Head of caudate nucleus (tissue), 42 donors: ENCODE measurements around the gene EPOP.

Source experiments
- DNase-seq, 42 donors: peaks; one replicate each; pipeline versions ENCODE4 v3.0.0 to v3.0.0-alpha.2; 2020 to 2021; ENCODE audit warnings: mixed read lengths in 7 of 42
- intact Hi-C: fragments of 100-400 bp; cut with DNase I; formaldehyde crosslinking; loops from one replicate; pipeline ENCODE4 v1.15.0; 2022

EPOP gene

GRCh38 chr17:38685491-38685890 is 10.7 kb upstream of the EPOP start:
- intact Hi-C loops = no loop called here
- DNase-seq = peak in 18 of 42 donors; percentile 7 to 60 (median 32)

- no peak for DNase-seq
- intact Hi-C loops = no loop called here
Observed at GRCh38 chr17:38681096-38681495, 6.3 kb upstream of the EPOP start.

DNA sequence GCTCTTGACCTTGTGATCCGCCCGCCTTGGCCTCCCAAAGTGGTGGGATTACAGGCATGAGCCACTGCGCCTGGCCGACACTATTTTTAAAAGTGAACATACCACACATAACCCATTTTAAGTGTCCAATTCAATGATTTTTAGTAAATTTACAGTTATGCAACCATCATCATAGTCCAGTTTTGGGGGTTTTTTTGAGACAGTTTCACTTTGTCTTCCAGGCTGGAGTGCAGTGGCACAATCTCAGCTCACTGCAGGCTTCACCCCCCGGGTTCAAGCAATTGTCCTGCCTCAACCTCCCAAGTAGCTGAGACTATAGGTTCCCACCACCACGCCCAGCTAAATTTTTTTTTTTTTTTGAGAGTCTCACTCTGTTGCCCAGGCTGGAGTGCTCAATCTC is 3.1 kb upstream of the EPOP start:
- intact Hi-C loops = loop anchor here (2.0 kb wide), 1 partner anchor 57 kb away; no protein-coding TSS in a partner anchor
- DNase-seq = no peak

DNA sequence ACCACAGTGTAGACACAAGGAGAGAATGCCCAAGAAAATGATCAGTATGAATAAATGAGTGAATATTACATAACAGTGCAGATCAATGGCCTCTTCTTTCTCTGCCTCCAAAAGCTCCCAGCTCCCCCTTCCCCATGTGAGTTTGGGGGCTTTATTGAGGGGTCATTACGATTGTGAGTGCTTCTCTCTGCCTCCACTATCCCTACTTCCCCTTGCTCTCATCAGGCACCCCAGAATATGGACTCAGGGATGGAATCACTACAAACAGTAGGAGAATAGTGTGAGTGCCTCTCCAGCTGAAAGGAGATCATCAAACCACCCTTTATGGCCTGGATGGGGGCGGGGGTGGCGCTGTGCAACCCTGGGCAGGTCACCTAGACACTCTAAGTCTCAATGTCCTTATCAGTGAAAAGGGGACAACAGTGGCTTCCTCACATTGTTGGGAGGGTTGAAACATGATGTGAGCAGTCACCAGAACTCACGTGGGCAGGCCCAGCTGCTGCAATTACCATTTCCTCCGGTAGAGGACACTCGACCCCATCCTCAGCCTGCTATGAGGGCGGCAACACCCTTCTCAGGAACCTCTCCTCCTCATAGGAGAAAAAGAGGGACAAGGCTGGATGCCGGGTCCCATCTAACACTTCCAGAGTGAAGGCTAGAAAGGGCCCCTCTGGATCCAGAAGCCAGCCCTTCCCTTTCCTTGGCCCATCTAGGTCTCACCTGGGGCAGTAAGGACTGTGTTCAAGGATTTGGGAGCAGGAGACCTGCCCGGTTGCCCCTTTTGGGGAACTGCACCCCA is 2.1 kb upstream of the EPOP start:
- intact Hi-C loops = loop anchor here (2.0 kb wide), 1 partner anchor 58 kb away; no protein-coding TSS in a partner anchor
- DNase-seq = peak; percentile 67 to 93 (median 85)

- intact Hi-C loops = no loop called here
- DNase-seq = peak in 7 of 42 donors; percentile 9 to 49 (median 19)
Observed at GRCh38 chr17:38674014-38674748, 576 bp downstream of the EPOP start.

GRCh38 chr17:38673707-38674013 is 1.1 kb downstream of the EPOP start:
- intact Hi-C loops = no loop called here
- no peak for DNase-seq

- intact Hi-C loops = no loop called here
- no peak for DNase-seq
Observed at GRCh38 chr17:38672788-38673706, 1.7 kb downstream of the EPOP start.

DNA sequence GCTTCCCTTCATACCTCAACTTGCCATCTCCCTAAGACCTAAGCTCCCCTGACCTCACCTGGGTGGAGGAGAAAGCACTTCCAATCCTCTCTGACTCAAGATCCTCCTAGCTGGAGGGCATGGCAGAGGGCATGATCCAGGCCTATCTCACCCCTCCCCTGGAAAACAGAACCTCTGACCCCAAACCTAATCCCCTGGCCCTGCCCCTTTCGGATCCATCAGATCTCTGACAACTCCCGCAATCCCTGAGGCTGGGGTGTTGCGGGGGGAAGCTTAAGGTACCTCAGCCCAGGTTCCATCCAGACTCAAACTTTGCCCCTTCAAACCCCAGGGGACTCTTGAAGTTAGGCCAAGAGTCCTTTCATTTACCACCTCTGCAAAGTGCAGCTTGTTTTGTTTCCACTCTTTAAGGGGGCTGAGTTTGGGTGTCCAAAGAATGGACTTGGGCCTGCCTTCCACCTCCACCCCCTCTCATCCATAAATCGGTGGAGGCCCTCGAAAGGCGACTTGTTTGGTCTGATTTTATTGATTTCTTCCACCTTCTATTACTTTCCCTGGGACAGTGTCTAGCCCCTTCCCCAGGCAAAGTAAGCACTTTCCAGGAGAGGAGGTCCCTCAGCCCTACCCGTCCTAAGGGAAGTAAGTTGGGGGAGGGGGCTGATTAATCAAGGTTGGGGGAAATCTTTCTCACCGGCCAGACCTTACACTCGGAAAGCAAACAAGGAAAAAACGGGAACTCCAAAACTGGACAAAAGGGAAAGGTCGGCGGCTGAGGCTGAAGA is 2.6 kb downstream of the EPOP start:
- intact Hi-C loops = no loop called here
- no peak for DNase-seq

GRCh38 chr17:38669520-38669919 is 5.2 kb downstream of the EPOP start:
- DNase-seq = no peak
- intact Hi-C loops = loop anchor here (5.0 to 10.0 kb wide), 2 partner anchors 155 to 177 kb away; no protein-coding TSS in a partner anchor

DNA sequence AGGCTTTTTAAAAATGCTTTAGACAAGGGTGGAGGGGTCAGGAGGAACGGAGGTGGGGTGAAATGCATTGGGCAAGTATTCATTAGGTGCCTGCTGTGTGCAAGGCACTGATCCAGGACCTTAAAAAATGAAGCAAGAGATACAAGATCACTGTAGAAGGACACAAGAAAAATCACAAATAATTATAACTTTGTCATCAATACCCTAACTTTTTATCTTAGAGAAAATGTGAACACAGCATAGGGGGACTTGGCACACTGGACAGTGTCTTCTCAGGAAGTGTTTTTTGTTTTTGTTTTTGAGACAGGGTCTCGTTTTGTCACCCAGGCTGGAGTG is 7.0 kb downstream of the EPOP start:
- DNase-seq = no peak
- intact Hi-C loops = loop anchor here (5.0 to 10.0 kb wide), 2 partner anchors 153 to 175 kb away; no protein-coding TSS in a partner anchor

DNA sequence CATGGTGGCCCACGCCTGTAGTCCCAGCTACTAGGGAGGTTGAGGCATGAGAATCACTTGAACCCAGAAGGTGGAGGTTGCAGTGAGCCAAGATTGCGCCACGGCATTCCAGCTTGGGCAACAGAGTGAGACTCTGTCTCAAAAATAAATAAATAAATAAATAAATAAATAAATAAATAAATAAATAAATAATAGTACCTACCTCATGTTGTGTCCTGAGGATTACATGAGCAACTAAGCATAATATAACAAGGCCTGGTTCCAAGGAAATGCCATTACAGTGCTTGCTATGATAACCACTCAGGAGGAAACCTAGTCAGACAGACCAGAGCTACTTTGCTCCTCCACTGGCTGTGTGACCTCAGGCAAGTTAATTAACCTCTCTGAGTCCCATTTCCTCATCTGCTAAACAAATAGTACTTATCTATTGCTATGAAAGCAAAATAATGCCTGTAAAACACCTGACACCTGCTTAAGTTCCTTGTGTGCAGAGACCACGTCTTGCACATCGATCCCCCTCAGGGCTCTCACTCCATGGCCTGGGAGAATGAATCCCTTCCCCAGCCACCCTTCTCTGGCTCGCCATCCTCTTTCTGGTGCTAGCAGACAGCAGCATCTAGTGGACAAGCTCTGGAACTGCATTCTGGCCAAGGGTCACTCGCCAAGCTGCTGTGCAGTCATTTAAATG is 7.5 kb downstream of the EPOP start:
- intact Hi-C loops = loop anchor here (5.0 to 10.0 kb wide), 2 partner anchors 152 to 175 kb away; no protein-coding TSS in a partner anchor
- DNase-seq = peak; percentile 43 to 88 (median 74)

GRCh38 chr17:38663964-38664644 is 10.7 kb downstream of the EPOP start:
- intact Hi-C loops = loop anchor here (2.0 to 10.0 kb wide), 2 partner anchors 105 to 149 kb away; no protein-coding TSS in a partner anchor
- DNase-seq = no peak

- intact Hi-C loops = loop anchor here (10.0 kb wide), 1 partner anchor 148 kb away; no protein-coding TSS in a partner anchor
- DNase-seq = peak; percentile 66 to 91 (median 82)
Observed at GRCh38 chr17:38663125-38663751, 11.5 kb downstream of the EPOP start.

GRCh38 chr17:38660097-38661025 is 14.4 kb downstream of the EPOP start:
- intact Hi-C loops = loop anchor here (10.0 kb wide), 1 partner anchor 146 kb away; no protein-coding TSS in a partner anchor

GRCh38 chr17:38659415-38659814 is 15.3 kb downstream of the EPOP start:
- intact Hi-C loops = loop anchor here (5.0 kb wide), 1 partner anchor 52 kb away; the partner anchor contains the start of gene SRCIN1
- peak in 1 of 42 donors; percentile 6 for DNase-seq

More at GRCh38 chr17:38660097-38661025, 14.4 kb downstream of the EPOP start:
- peak in 3 of 42 donors; percentile 14 to 26 (median 15) for DNase-seq
